Prostate gland (tissue), 2 donors: ENCODE data around the gene ADAM11.

Experiments
- POLR2AphosphoS5 ChIP-seq: sonication (generic); formaldehyde crosslinking; IDR thresholded peaks from one replicate; pipeline ENCODE4 v1.6.1; 2017; ENCODE audit warnings: antibody characterized with exemption
- TF ChIP-seq, protein P1 (sequence below), 4 experiments: fragments of 200-600 bp in 2 of 4; fragments of 450-650 bp in 2 of 4; sonication (generic) in 2 of 4; IDR thresholded peaks; 1 replicate in 3 of 4; 2 replicates in 1 of 4; pipeline ENCODE4 v1.5.1; 2016 to 2019; ENCODE audit warnings: antibody characterized with exemption in 4 of 4, mild to moderate bottlenecking in 2 of 4, moderate library complexity in 2 of 4

GRCh38 chr17:44831371-44831770 is 72.6 kb downstream of the ADAM11 start:
- TF ChIP-seq, protein P1, sequence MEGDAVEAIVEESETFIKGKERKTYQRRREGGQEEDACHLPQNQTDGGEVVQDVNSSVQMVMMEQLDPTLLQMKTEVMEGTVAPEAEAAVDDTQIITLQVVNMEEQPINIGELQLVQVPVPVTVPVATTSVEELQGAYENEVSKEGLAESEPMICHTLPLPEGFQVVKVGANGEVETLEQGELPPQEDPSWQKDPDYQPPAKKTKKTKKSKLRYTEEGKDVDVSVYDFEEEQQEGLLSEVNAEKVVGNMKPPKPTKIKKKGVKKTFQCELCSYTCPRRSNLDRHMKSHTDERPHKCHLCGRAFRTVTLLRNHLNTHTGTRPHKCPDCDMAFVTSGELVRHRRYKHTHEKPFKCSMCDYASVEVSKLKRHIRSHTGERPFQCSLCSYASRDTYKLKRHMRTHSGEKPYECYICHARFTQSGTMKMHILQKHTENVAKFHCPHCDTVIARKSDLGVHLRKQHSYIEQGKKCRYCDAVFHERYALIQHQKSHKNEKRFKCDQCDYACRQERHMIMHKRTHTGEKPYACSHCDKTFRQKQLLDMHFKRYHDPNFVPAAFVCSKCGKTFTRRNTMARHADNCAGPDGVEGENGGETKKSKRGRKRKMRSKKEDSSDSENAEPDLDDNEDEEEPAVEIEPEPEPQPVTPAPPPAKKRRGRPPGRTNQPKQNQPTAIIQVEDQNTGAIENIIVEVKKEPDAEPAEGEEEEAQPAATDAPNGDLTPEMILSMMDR (IDR thresholded peaks at IDR 0.05): no peak
- TF ChIP-seq POLR2AphosphoS5: no peak
